Stimulated activated CD8-positive, alpha-beta memory T cell treated with anti-CD3 and anti-CD28 coated beads, Interleukin-4, amount 100 ng/mL, for 24 hours (primary cell): ENCODE results near the gene HPCAL4.

Experiments
- DNase-seq: peaks from one replicate; pipeline ENCODE4 v3.0.0-alpha.2; 2020; ENCODE audit warnings: low read depth

HPCAL4 gene

GRCh38 chr1:39691383-39692151 lies at the start of gene HPCAL4:
TSS of gene HPCAL4 (minus strand) at chr1:39691433. CDS start at chr1:39684603, 6,830 bp downstream.
- peak; percentile 82 for DNase-seq

GRCh38 chr1:39738622-39739366 lies 47.6 kb upstream of the HPCAL4 start, which contains the start of gene PPIE:
TSS of gene PPIE (plus strand) at chr1:39738882. CDS start at chr1:39738901, 19 bp downstream.
- peak; percentile 97 for DNase-seq

GRCh38 chr1:39737546-39738169 lies 46.4 kb upstream of the HPCAL4 start:
- no peak for DNase-seq

- DNase-seq = no peak
These were observed 44.5 kb upstream of the HPCAL4 start for GRCh38 chr1:39735731-39736130.

- DNase-seq = no peak
These were observed 41.9 kb upstream of the HPCAL4 start for GRCh38 chr1:39733161-39733560.

GRCh38 chr1:39732730-39733129 lies 41.5 kb upstream of the HPCAL4 start:
- DNase-seq = no peak

- DNase-seq = no peak
These were observed 38.6 kb upstream of the HPCAL4 start for GRCh38 chr1:39729842-39730241.

GRCh38 chr1:39729030-39729429 lies 37.8 kb upstream of the HPCAL4 start:
- DNase-seq = no peak

GRCh38 chr1:39727932-39728317 lies 36.7 kb upstream of the HPCAL4 start:
- DNase-seq = no peak

- DNase-seq = no peak
These were observed 36.1 kb upstream of the HPCAL4 start for GRCh38 chr1:39727221-39727931.

GRCh38 chr1:39726600-39726999 lies 35.4 kb upstream of the HPCAL4 start:
- no peak for DNase-seq

- no peak for DNase-seq
These were observed 31.3 kb upstream of the HPCAL4 start for GRCh38 chr1:39722495-39722894.

GRCh38 chr1:39721664-39722063 lies 30.4 kb upstream of the HPCAL4 start:
- DNase-seq = no peak

- DNase-seq = no peak
These were observed 29.1 kb upstream of the HPCAL4 start for GRCh38 chr1:39720094-39720999.

GRCh38 chr1:39717809-39718208 lies 26.6 kb upstream of the HPCAL4 start:
- no peak for DNase-seq

GRCh38 chr1:39713557-39713956 lies 22.3 kb upstream of the HPCAL4 start:
- DNase-seq = no peak

- no peak for DNase-seq
These were observed 20.7 kb upstream of the HPCAL4 start for GRCh38 chr1:39711966-39712340.

- DNase-seq = no peak
These were observed 20.1 kb upstream of the HPCAL4 start for GRCh38 chr1:39711104-39711965.

GRCh38 chr1:39707506-39707905 lies 16.3 kb upstream of the HPCAL4 start:
- DNase-seq = no peak

- no peak for DNase-seq
These were observed 13.5 kb upstream of the HPCAL4 start for GRCh38 chr1:39704757-39705156.
